ENCODE data around the gene CD28. TPM values are rescaled to one million over a fixed set of nuclear protein-coding genes. Genes with fewer than 3 reads are reported as not detected.

CD28 gene
- total RNA-seq, 4 donors from 2014 or later = 0.08 to 1.0 (median 0.15) TPM; not detected in 1

DNA sequence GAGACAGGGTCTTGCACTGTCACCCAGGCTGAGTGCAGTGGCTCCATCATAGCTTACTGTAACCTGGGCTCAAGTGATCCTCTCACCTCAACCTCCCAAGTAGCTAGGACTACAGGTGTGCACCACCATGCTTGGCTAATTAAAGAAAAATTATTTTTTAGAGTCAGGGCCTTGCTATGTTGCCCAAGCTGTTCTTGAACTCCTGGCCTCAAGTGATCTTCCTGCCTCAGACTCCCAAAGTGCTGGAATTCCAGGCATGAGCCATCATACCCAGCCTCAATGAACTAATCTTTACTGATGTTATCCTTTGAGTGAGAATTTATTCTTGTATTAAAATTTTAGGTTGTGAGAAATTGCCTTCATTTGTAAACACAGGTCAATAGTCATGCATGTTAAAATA is 27.0 kb upstream of the CD28 start:
- Histone ChIP-seq H3K9me3 (no peaks in the 10 kb centered on the region), H3K27ac (no peak overlapping the region), H3K27me3 (no peaks in the 10 kb centered on the region), H3K4me3 (no peak overlapping the region), H3K4me1 (peaks cover 54% of the 10 kb centered on the region), H3K36me3 (no peaks in the 10 kb centered on the region)
- no peak for DNase-seq (ENCODE audit: low spot score in 2 of 2)
- TF ChIP-seq POLR2A (IDR thresholded peaks at IDR 0.05) (no peak), POLR2AphosphoS5 (IDR thresholded peaks at IDR 0.05) (no peak), EP300 (IDR thresholded peaks at IDR 0.05) (no peak)
- TF ChIP-seq, protein P1, sequence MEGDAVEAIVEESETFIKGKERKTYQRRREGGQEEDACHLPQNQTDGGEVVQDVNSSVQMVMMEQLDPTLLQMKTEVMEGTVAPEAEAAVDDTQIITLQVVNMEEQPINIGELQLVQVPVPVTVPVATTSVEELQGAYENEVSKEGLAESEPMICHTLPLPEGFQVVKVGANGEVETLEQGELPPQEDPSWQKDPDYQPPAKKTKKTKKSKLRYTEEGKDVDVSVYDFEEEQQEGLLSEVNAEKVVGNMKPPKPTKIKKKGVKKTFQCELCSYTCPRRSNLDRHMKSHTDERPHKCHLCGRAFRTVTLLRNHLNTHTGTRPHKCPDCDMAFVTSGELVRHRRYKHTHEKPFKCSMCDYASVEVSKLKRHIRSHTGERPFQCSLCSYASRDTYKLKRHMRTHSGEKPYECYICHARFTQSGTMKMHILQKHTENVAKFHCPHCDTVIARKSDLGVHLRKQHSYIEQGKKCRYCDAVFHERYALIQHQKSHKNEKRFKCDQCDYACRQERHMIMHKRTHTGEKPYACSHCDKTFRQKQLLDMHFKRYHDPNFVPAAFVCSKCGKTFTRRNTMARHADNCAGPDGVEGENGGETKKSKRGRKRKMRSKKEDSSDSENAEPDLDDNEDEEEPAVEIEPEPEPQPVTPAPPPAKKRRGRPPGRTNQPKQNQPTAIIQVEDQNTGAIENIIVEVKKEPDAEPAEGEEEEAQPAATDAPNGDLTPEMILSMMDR (IDR thresholded peaks at IDR 0.05) = no peak

DNA sequence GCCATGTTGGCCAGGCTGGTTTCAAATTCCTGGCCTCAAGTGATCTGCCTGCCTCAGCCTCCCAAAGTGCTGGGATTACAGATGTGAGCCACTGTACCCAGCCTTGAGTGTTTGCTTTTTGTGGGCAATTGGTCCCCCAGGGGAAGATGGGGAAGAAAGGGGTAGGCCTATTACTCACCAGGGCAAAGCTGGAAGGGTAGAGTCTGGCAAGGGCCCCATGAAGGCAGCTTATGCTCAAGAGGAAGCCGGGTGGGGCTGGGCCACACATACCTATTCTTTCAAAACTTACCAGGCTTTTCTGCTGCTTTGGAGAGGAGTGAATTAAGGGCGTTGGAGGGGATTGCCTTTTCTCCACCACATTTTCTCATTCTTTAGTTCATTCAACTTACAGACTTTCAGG is 24.5 kb upstream of the CD28 start:
- H3K27ac ChIP-seq = peak overlapping the region; percentile 67
- DNase-seq (ENCODE audit: low spot score in 2 of 2) = no peak
- H3K4me1 ChIP-seq = peaks cover 63% of the 10 kb centered on the region
- TF ChIP-seq POLR2A (IDR thresholded peaks at IDR 0.05) (no peak), POLR2AphosphoS5 (IDR thresholded peaks at IDR 0.05) (no peak), EP300 (IDR thresholded peaks at IDR 0.05) (no peak)
- TF ChIP-seq, protein P1 (IDR thresholded peaks at IDR 0.05) = no peak
- H3K36me3 ChIP-seq = no peaks in the 10 kb centered on the region
- no peak overlapping the region for H3K4me3 ChIP-seq
- 41% methylated on average over 2 of the region's 2 CpGs for WGBS
- no peaks in the 10 kb centered on the region for H3K9me3 ChIP-seq
- H3K27me3 ChIP-seq = no peaks in the 10 kb centered on the region

DNA sequence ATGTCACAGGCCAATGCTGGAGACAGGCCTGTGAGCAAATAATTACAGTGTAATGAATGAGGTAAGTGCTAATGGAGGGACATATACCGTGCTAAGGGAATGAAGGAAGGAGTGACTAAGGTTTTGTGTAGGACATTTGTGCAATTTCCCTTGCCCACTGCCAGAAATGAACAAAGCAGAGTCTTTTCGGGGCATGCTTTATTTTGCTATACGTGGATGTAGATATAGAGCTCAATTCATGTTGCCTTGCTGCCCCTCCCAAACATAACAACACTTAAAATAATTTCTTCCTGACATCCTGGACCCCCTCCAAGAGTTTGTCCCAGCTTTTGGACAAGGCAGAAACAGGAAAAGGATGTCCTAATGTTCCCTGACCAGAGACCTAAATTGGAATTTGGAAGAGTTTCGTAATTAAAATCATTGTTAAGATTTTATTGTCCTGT is 23.7 kb upstream of the CD28 start:
- no peak overlapping the region for H3K4me3 ChIP-seq
- no peaks in the 10 kb centered on the region for H3K27me3 ChIP-seq
- TF ChIP-seq, protein P1 (IDR thresholded peaks at IDR 0.05) = no peak
- no peak for TF ChIP-seq EP300 (IDR thresholded peaks at IDR 0.05)
- peak in 1 of 3 donors; percentile 40 for TF ChIP-seq POLR2AphosphoS5 (IDR thresholded peaks at IDR 0.05)
- no peaks in the 10 kb centered on the region for H3K36me3 ChIP-seq
- peak overlapping the region; percentile 67 for H3K27ac ChIP-seq
- H3K4me1 ChIP-seq = peaks cover 68% of the 10 kb centered on the region
- no peak for DNase-seq (ENCODE audit: low spot score in 2 of 2)
- H3K9me3 ChIP-seq = no peaks in the 10 kb centered on the region
- 41% methylated on average over 4 of the region's 4 CpGs for WGBS

DNA sequence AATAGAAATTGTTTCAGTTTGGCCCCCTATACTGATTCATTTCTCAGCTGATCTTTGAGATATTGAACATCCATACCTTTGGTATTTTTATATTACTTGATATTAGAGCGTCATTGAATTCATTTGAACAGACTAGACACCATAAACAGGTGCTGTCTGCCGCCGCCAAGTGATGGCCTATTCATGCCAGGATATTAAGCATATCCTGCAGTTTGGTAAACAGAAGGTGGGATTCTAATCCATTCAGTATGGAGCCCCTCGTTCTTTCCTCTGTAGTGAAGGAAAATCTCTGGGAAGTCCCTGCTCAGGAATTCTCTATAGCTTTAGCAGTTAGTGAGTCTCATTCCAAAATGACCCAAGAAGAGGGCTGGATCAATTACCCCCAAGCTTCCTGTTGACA is 23.0 kb upstream of the CD28 start:
- H3K27me3 ChIP-seq = no peaks in the 10 kb centered on the region
- H3K9me3 ChIP-seq = no peaks in the 10 kb centered on the region
- H3K4me1 ChIP-seq = peaks cover 73% of the 10 kb centered on the region
- DNase-seq (ENCODE audit: low spot score in 2 of 2) = no peak
- TF ChIP-seq, protein P1 (IDR thresholded peaks at IDR 0.05) = no peak
- H3K4me3 ChIP-seq = no peak overlapping the region
- 81% methylated on average over 4 of the region's 4 CpGs for WGBS
- peak overlapping the region; percentile 67 for H3K27ac ChIP-seq
- H3K36me3 ChIP-seq = no peaks in the 10 kb centered on the region

DNA sequence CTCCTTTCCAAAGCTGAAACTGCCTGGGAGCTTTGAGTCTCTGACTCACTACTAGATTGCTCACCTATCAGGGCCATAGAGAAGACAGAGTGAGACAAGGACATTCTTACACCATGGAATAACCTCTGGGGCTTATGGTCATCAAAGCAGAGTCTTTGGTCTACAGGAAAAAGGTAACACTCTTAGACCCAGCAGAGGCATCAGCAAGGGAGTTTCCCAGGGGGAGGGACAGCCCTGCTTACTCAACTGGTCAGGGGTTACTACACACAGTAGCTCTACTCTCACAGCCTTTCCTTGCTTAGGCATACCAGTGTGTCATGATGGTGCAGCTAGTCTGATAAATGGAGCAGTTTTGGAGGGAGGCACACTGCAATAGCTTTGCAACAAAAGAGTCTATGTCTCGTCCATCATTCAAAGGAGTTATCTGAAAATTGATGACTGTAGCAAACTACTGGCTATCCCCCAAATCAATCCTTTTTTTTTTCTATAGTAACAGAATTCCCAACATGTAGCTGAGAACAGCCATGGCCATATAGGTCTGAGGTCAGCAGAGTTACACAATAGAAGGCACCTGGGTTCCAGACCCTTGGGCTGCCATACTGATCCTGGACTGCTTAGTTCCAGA is 22.4 kb upstream of the CD28 start:
- TF ChIP-seq POLR2AphosphoS5 (IDR thresholded peaks at IDR 0.05) = no peak
- TF ChIP-seq POLR2A (IDR thresholded peaks at IDR 0.05) = no peak
- TF ChIP-seq, protein P1 (IDR thresholded peaks at IDR 0.05) = no peak
- no peak for TF ChIP-seq EP300 (IDR thresholded peaks at IDR 0.05)
- H3K36me3 ChIP-seq = no peaks in the 10 kb centered on the region
- WGBS = 80% methylated on average over 1 of the region's 1 CpG
- H3K27me3 ChIP-seq = no peaks in the 10 kb centered on the region
- peak overlapping the region; percentile 85 for H3K27ac ChIP-seq
- H3K9me3 ChIP-seq = no peaks in the 10 kb centered on the region
- DNase-seq (ENCODE audit: low spot score in 2 of 2) = no peak
- peaks cover 80% of the 10 kb centered on the region for H3K4me1 ChIP-seq
- no peak overlapping the region for H3K4me3 ChIP-seq

Data from suprapubic skin (tissue), 4 donors.